Loucy (cell line): ENCODE data around the gene RNF2.

Experiments used
- CTCF ChIP-seq: fragments of 200-600 bp; sonication (generic); conservative IDR thresholded peaks from 2 replicates; pipeline ENCODE4 v1.5.1; 2014; ENCODE audit warnings: mild to moderate bottlenecking, antibody characterized with exemption, low read length
- EZH2phosphoT487 ChIP-seq: fragments of 200-600 bp; IDR thresholded peaks from 2 replicates; pipeline ENCODE4 v1.6.1; 2018; ENCODE audit warnings: antibody characterized with exemption, mild to moderate bottlenecking, moderate library complexity, borderline replicate concordance

GRCh38 chr1:185046668-185047067 lies 1.3 kb downstream of the RNF2 start:
- TF ChIP-seq CTCF (no peak), EZH2phosphoT487 (no peak)
